H1 (cell line): Measurements from ENCODE around the gene ARHGAP1. TPM values are rescaled to one million over a fixed set of nuclear protein-coding genes. Genes with fewer than 3 reads are reported as not detected.

Source experiments
- CTCF ChIA-PET: fragments of 300-600 bp; sonication (Branson Sonifier 250); formaldehyde crosslinking; loops from one replicate; lab custom pipeline; 2021; ENCODE audit not compliant: partially characterized antibody; lab: Charles Lee
- POLR2A ChIA-PET: fragments of 300-600 bp; sonication (Branson Sonifier 250); formaldehyde crosslinking; loops from one replicate; lab custom pipeline; 2021; ENCODE audit warnings: inconsistent platforms; ENCODE audit not compliant: partially characterized antibody; lab: Charles Lee
- DNase-seq, 2 experiments: peaks; one replicate each; pipeline versions ENCODE4 v3.0.0 to v3.0.0-alpha.2; 2010 to 2022; ENCODE audit warnings: low spot score in 2 of 2, low read depth in 1 of 2, mixed read lengths in 1 of 2
- FAIRE-seq: peaks from 2 replicates; lab custom pipeline; 2011; peaks lifted over from hg19 to GRCh38; lab: Jason Lieb, UNC
- H2AFZ ChIP-seq: 2 replicates; pipeline ENCODE4 v1.8.1; 2012; ENCODE audit warnings: low read length, inconsistent platforms
- H2AK5ac ChIP-seq: 2 replicates; pipeline ENCODE4 v1.6.1; 2013; ENCODE audit warnings: low read depth, low read length
- H2BK120ac ChIP-seq: replicated peaks from 2 replicates; pipeline ENCODE3; 2013; ENCODE audit warnings: low read depth, low read length, inconsistent platforms
- H2BK12ac ChIP-seq: 2 replicates; pipeline ENCODE4 v1.6.1; 2013; ENCODE audit warnings: low read depth, low read length
- H2BK15ac ChIP-seq: 2 replicates; pipeline ENCODE4 v1.6.1; 2013; ENCODE audit warnings: low read length
- H2BK20ac ChIP-seq: 2 replicates; pipeline ENCODE4 v1.6.1; 2013; ENCODE audit warnings: low read length
- H2BK5ac ChIP-seq: 2 replicates; pipeline ENCODE4 v1.6.1; 2013; ENCODE audit warnings: low read depth, low read length
- H3K14ac ChIP-seq: 2 replicates; pipeline ENCODE4 v1.6.1; 2013; ENCODE audit warnings: inconsistent platforms; ENCODE audit not compliant: insufficient read length
- H3K18ac ChIP-seq: 2 replicates; pipeline ENCODE4 v1.6.1; 2013; ENCODE audit warnings: low read length; ENCODE audit errors: extremely low read depth
- H3K23ac ChIP-seq: 2 replicates; pipeline ENCODE4 v1.6.1; 2013; ENCODE audit warnings: inconsistent platforms; ENCODE audit not compliant: insufficient read length
- H3K23me2 ChIP-seq: 2 replicates; pipeline ENCODE4 v1.6.1; 2013; ENCODE audit warnings: low read depth, low read length
- H3K27ac ChIP-seq: 2 replicates; pipeline ENCODE4 v1.6.1; 2011; ENCODE audit warnings: low read depth, low read length, inconsistent platforms
- H3K27me3 ChIP-seq, 4 experiments: replicated peaks in 1 of 4; 1 replicate in 1 of 4; 2 replicates in 3 of 4; pipeline versions ENCODE4 v1.6.1 to v1.8.1; 2011 to 2013; ENCODE audit warnings: low read length in 3 of 4, mild to moderate bottlenecking in 3 of 4, inconsistent platforms in 2 of 4, mixed read lengths in 2 of 4, moderate library complexity in 1 of 4; ENCODE audit not compliant: control insufficient read depth in 3 of 4, insufficient read depth in 3 of 4; ENCODE audit errors: extremely low read depth in 1 of 4
- H3K36me3 ChIP-seq, 4 experiments: 2 replicates each; pipeline versions ENCODE4 v1.6.1 to v1.8.1; 2011 to 2013; ENCODE audit warnings: mild to moderate bottlenecking in 4 of 4, low read length in 3 of 4, moderate library complexity in 2 of 4, control low read depth in 1 of 4, inconsistent platforms in 1 of 4; ENCODE audit not compliant: insufficient read depth in 4 of 4, control insufficient read depth in 2 of 4
- H3K4ac ChIP-seq: replicated peaks from 2 replicates; pipeline ENCODE3; 2013; ENCODE audit warnings: low read length, low read depth, mixed read lengths, inconsistent platforms; ENCODE audit not compliant: insufficient read length
- H3K4me1 ChIP-seq, 4 experiments: replicated peaks in 1 of 4; 1 replicate in 1 of 4; 2 replicates in 3 of 4; pipeline versions ENCODE4 v1.6.1 to v1.8.1; 2011 to 2013; ENCODE audit warnings: low read length in 3 of 4, inconsistent platforms in 2 of 4, mixed read lengths in 1 of 4; ENCODE audit not compliant: insufficient read depth in 4 of 4, control insufficient read depth in 3 of 4
- H3K4me2 ChIP-seq, 2 experiments: 2 replicates each; pipeline versions ENCODE4 v1.6.1 to v1.8.1; 2011 to 2013; ENCODE audit warnings: low read depth in 2 of 2, low read length in 2 of 2, control low read depth in 1 of 2, inconsistent platforms in 1 of 2, mild to moderate bottlenecking in 1 of 2; ENCODE audit not compliant: insufficient read depth in 1 of 2
- H3K4me3 ChIP-seq, 4 experiments: fragments of 200-600, 300-600 bp in 1 of 4; sonication (generic), shearing (Covaris generic), sonication (Bioruptor Twin) in 1 of 4; 2 replicates each; pipeline versions ENCODE4 v1.5.1 to v1.8.1; 2011 to 2016; ENCODE audit warnings: low read length in 4 of 4, low read depth in 3 of 4, control low read depth in 2 of 4, inconsistent platforms in 2 of 4, mild to moderate bottlenecking in 2 of 4, mixed read lengths in 1 of 4, moderate library complexity in 1 of 4; ENCODE audit not compliant: insufficient read depth in 2 of 4; ENCODE audit errors: extremely low read depth in 1 of 4
- H3K56ac ChIP-seq: replicated peaks from 2 replicates; pipeline ENCODE3; 2013; ENCODE audit warnings: low read depth, mild to moderate bottlenecking, mixed read lengths, low read length, inconsistent platforms; ENCODE audit not compliant: insufficient read length
- H3K79me1 ChIP-seq: 2 replicates; pipeline ENCODE4 v1.6.1; 2013; ENCODE audit warnings: low read depth, low read length, control low read depth
- H3K79me2 ChIP-seq, 2 experiments: 2 replicates each; pipeline versions ENCODE4 v1.6.1 to v1.8.1; 2012 to 2013; ENCODE audit warnings: low read length in 2 of 2, mild to moderate bottlenecking in 2 of 2, inconsistent platforms in 1 of 2; ENCODE audit not compliant: insufficient read depth in 2 of 2, control insufficient read depth in 1 of 2
- H3K9ac ChIP-seq, 4 experiments: replicated peaks in 1 of 4; 1 replicate in 1 of 4; 2 replicates in 3 of 4; pipeline versions ENCODE4 v1.6.1 to v1.8.1; 2011 to 2013; ENCODE audit warnings: low read depth in 3 of 4, low read length in 3 of 4, control low read depth in 2 of 4, mild to moderate bottlenecking in 2 of 4, moderate library complexity in 2 of 4, inconsistent platforms in 1 of 4; ENCODE audit errors: extremely low read depth in 1 of 4
- H3K9me3 ChIP-seq, 2 experiments: 2 replicates each; pipeline versions ENCODE4 v1.6.1 to v1.8.1; 2012 to 2013; ENCODE audit warnings: mild to moderate bottlenecking in 2 of 2, moderate library complexity in 2 of 2, control low read depth in 1 of 2, inconsistent platforms in 1 of 2, low read depth in 1 of 2, low read length in 1 of 2, mixed read lengths in 1 of 2; ENCODE audit not compliant: insufficient read depth in 2 of 2
- H4K20me1 ChIP-seq, 2 experiments: replicated peaks in 1 of 2; 2 replicates each; pipeline versions ENCODE3 to v1.8.1; 2011 to 2013; ENCODE audit warnings: inconsistent platforms in 2 of 2, low read length in 2 of 2, mild to moderate bottlenecking in 1 of 2; ENCODE audit not compliant: insufficient read depth in 2 of 2, control insufficient read depth in 1 of 2
- H4K5ac ChIP-seq: 2 replicates; pipeline ENCODE4 v1.6.1; 2013; ENCODE audit warnings: low read length, low read depth, mixed read lengths, inconsistent platforms; ENCODE audit not compliant: insufficient read length
- H4K8ac ChIP-seq: 2 replicates; pipeline ENCODE4 v1.8.0; 2013; ENCODE audit warnings: mild to moderate bottlenecking, moderate library complexity, low read length, inconsistent platforms; ENCODE audit not compliant: insufficient read depth; ENCODE audit errors: extremely low read depth
- H4K91ac ChIP-seq: replicated peaks from 2 replicates; pipeline ENCODE3; 2013; ENCODE audit warnings: low read length, mixed read lengths, inconsistent platforms; ENCODE audit not compliant: insufficient read length
- ATF3 ChIP-seq: IDR thresholded peaks from 2 replicates; pipeline ENCODE4 v1.6.1; 2011; ENCODE audit warnings: low read depth, mild to moderate bottlenecking, low read length; ENCODE audit not compliant: insufficient read depth
- WGBS, 2 experiments: shearing (Covaris generic) in 1 of 2; methylation state at CpG; one replicate each; pipeline versions ENCODE4 v1.1.6 to v1.1.7; 2013 to 2015; ENCODE audit warnings: low lambda C conversion rate in 2 of 2, mixed read lengths in 2 of 2, inconsistent platforms in 1 of 2, low coverage in 1 of 2, missing lambda C conversion rate in 1 of 2; ENCODE audit not compliant: insufficient replicate concordance in 2 of 2, insufficient coverage in 1 of 2, insufficient read length in 1 of 2; ENCODE audit errors: extremely low coverage in 1 of 2, missing lambda C conversion rate in 1 of 2; 5-methylcytosine and 5-hydroxymethylcytosine counted together
- polyA plus RNA-seq, 7 experiments: library from polyadenylated mRNA; depleted of rRNA in 3 of 7; stranded (reverse) in 5 of 7; unstranded in 2 of 7; fragments of >200 nt in 5 of 7; fragments of 200-250 nt in 2 of 7; gene quantifications; 1 replicate in 5 of 7; 2 replicates in 1 of 7; 4 replicates in 1 of 7; pipeline versions ENCODE4 v1.2.1 to v1.2.3, GENCODE V29; 2011 to 2013; ENCODE audit warnings: missing spikeins in 2 of 7, mixed read lengths in 2 of 7
- total RNA-seq: library from RNA; stranded (reverse); fragmentation: NEBNext Ultra II Directional; extraction: Animal tissue kit (Norgen Biotek cat#: 25700); gene quantifications from 2 replicates; pipeline ENCODE4 v1.2.1, GENCODE V29; 2021

The ARHGAP1 gene
- total and polyA plus RNA-seq, 2 of the 8 experiments (the other 6 are each of a cell fraction or from before 2014, with no cell fraction given), result 28.6 to 58.8 TPM

GRCh38 chr11:46680164-46680760 is 20.2 kb downstream of the ARHGAP1 start:
- Histone ChIP-seq H2BK5ac (no peak overlapping the region), H3K18ac (no peak overlapping the region), H3K56ac (no peak overlapping the region), H3K79me1 (no peaks in the 10 kb centered on the region), H3K4me1 (peaks cover 0 to 5% (median 2%) of the 10 kb centered on the region in 4 experiments; a peak in 4 of 7 replicates), H4K20me1 (peaks cover 0 to 1% of the 10 kb centered on the region in 2 experiments), H2BK20ac (no peak overlapping the region), H3K23me2 (no peaks in the 10 kb centered on the region), H3K14ac (no peak overlapping the region), H3K9me3 (no peaks in the 10 kb centered on the region), H3K36me3 (peaks cover 0 to 11% (median 3%) of the 10 kb centered on the region in 4 experiments; a peak in 4 of 8 replicates), H4K91ac (no peak overlapping the region), H2AK5ac (no peak overlapping the region), H2BK120ac (no peak overlapping the region), H2BK12ac (no peak overlapping the region), H3K79me2 (no peaks in the 10 kb centered on the region), H2BK15ac (no peak overlapping the region), H3K9ac (no peak overlapping the region), H4K8ac (no peak overlapping the region), H3K23ac (no peak overlapping the region), H3K4me3 (no peak overlapping the region), H3K4ac (no peak overlapping the region), H2AFZ (no peak overlapping the region), H4K5ac (no peak overlapping the region), H3K4me2 (no peak overlapping the region), H3K27ac (no peak overlapping the region), H3K27me3 (no peaks in the 10 kb centered on the region)
- ChIA-PET CTCF (interaction anchor here (0.5 to 7.5 kb wide), 2 partner anchors 10 to 62 kb away, joined by 3 to 36 read pairs; no protein-coding TSS in a partner anchor), POLR2A (interaction anchor here (1.2 to 2.3 kb wide), 2 partner anchors 16 to 20 kb away, joined by 3 to 6 read pairs; partner anchors contain the start of genes ARHGAP1 and ZNF408)
- WGBS, 2 experiments, result 95% methylated on average over 15 of the region's 21 CpGs; no CpG with 5 or more reads in 1 of the 2 experiments
- no peak for DNase-seq
- TF ChIP-seq ATF3, result no peak
- FAIRE-seq, result no peak
